ENCODE measurements around the gene BNIPL. TPM values are rescaled to one million over a fixed set of nuclear protein-coding genes. Genes with fewer than 3 reads are reported as not detected.

BNIPL gene
- total and polyA plus RNA-seq, 2 of the 13 experiments (the other 11 are each of a cell fraction or from before 2014, with no cell fraction given) = 0.40 to 1.1 TPM

DNA sequence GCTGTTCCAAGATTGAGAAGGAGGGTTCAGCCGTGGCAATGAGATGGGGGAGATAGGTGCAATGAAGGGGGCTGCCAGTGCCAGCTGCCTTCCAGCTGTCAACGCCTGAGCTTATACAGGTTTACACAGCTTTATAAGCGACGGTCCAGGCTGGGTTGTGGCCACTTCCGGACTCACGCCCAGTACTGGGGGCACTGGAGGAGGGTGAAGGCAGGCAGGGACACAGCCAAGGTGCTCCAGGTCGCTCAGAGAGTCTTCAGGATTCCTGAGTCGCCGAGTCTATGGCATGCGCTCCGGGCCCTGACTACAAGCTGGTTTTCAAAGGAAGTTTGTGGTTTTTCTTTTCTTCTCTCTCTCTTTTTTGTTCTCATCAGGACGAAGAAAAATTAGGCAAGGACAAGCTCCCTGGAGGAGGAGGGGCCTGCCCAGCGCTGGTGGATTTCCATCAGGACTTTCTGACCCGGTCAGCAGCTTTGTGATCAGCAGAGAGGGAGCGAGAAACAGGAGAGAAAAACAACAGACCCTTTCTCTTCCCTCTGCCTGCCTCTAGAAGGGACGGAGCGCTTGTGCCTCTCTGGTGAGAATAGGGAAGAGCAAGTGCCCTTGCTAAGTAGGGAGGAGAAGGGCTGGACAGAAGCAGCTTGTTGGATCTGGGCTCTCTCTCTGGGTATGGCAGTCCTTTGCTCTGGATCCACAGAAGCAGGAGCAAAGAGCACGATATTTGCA, 29.9 kb upstream of the BNIPL start, which contains the start of gene MINDY1 (continued):
- TF ChIP-seq, protein P1, sequence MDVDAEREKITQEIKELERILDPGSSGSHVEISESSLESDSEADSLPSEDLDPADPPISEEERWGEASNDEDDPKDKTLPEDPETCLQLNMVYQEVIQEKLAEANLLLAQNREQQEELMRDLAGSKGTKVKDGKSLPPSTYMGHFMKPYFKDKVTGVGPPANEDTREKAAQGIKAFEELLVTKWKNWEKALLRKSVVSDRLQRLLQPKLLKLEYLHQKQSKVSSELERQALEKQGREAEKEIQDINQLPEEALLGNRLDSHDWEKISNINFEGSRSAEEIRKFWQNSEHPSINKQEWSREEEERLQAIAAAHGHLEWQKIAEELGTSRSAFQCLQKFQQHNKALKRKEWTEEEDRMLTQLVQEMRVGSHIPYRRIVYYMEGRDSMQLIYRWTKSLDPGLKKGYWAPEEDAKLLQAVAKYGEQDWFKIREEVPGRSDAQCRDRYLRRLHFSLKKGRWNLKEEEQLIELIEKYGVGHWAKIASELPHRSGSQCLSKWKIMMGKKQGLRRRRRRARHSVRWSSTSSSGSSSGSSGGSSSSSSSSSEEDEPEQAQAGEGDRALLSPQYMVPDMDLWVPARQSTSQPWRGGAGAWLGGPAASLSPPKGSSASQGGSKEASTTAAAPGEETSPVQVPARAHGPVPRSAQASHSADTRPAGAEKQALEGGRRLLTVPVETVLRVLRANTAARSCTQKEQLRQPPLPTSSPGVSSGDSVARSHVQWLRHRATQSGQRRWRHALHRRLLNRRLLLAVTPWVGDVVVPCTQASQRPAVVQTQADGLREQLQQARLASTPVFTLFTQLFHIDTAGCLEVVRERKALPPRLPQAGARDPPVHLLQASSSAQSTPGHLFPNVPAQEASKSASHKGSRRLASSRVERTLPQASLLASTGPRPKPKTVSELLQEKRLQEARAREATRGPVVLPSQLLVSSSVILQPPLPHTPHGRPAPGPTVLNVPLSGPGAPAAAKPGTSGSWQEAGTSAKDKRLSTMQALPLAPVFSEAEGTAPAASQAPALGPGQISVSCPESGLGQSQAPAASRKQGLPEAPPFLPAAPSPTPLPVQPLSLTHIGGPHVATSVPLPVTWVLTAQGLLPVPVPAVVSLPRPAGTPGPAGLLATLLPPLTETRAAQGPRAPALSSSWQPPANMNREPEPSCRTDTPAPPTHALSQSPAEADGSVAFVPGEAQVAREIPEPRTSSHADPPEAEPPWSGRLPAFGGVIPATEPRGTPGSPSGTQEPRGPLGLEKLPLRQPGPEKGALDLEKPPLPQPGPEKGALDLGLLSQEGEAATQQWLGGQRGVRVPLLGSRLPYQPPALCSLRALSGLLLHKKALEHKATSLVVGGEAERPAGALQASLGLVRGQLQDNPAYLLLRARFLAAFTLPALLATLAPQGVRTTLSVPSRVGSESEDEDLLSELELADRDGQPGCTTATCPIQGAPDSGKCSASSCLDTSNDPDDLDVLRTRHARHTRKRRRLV (CRISPR knock-in tag; IDR thresholded peaks at IDR 0.05) = no peak
- TF ChIP-seq PCBP1 (IDR thresholded peaks at IDR 0.05; ENCODE audit: borderline replicate concordance, low read depth, low read length) (no peak), ZNF792 (CRISPR knock-in tag; IDR thresholded peaks at IDR 0.05) (no peak), TEAD3 (CRISPR knock-in tag; optimal IDR thresholded peaks at IDR 0.05; ENCODE audit: borderline replicate concordance) (peak; percentile 15), THAP11 (CRISPR knock-in tag; IDR thresholded peaks at IDR 0.05) (peak; percentile 75), ZIK1 (CRISPR knock-in tag; IDR thresholded peaks at IDR 0.05; ENCODE audit: borderline replicate concordance, low read depth) (no peak), ZKSCAN5 (CRISPR knock-in tag; IDR thresholded peaks at IDR 0.05) (no peak), BRCA1 (CRISPR knock-in tag; IDR thresholded peaks at IDR 0.05) (no peak), ZNF761 (CRISPR knock-in tag; conservative IDR thresholded peaks at IDR 0.05) (no peak), TAF15 (IDR thresholded peaks at IDR 0.05; ENCODE audit: low read depth, low read length, poor library complexity, severe bottlenecking) (no peak), ZNF670 (CRISPR knock-in tag; IDR thresholded peaks at IDR 0.05; ENCODE audit: borderline replicate concordance) (no peak), ZNF788 (CRISPR knock-in tag; IDR thresholded peaks at IDR 0.05; ENCODE audit: borderline replicate concordance) (peak; percentile 49; the same call in 1 of the 2 replicates), ETV5 (CRISPR knock-in tag; IDR thresholded peaks at IDR 0.05; ENCODE audit: borderline replicate concordance) (peak; percentile 46; the same call in 1 of the 2 replicates), ERF (CRISPR knock-in tag; IDR thresholded peaks at IDR 0.05) (0 out of 2 replicates have a peak, but pooled peaks have one; percentile 56), ZNF20 (CRISPR knock-in tag; IDR thresholded peaks at IDR 0.05) (no peak), CHD4 (IDR thresholded peaks at IDR 0.05; ENCODE audit: borderline replicate concordance, low read length) (no peak), JUND (CRISPR knock-in tag; IDR thresholded peaks at IDR 0.05) (no peak), SOX5 (CRISPR knock-in tag; IDR thresholded peaks at IDR 0.05; ENCODE audit: borderline replicate concordance) (0 out of 2 replicates have a peak, but pooled peaks have one; percentile 48), TOPORS (CRISPR knock-in tag; IDR thresholded peaks at IDR 0.05) (no peak), ZNF558 (CRISPR knock-in tag; IDR thresholded peaks at IDR 0.05; ENCODE audit: borderline replicate concordance) (no peak), PRPF4 (IDR thresholded peaks at IDR 0.05; ENCODE audit: low read depth, low read length, poor library complexity, severe bottlenecking) (no peak), ZNF468 (CRISPR knock-in tag; IDR thresholded peaks at IDR 0.05) (no peak), NR2F2 (IDR thresholded peaks at IDR 0.05; ENCODE audit: borderline replicate concordance, low read depth) (no peak), PAX8 (CRISPR knock-in tag; IDR thresholded peaks at IDR 0.05; ENCODE audit: borderline replicate concordance) (no peak), RBFOX2 (IDR thresholded peaks at IDR 0.05; ENCODE audit: low read depth, low read length) (0 out of 2 replicates have a peak, but pooled peaks have one; percentile 17)
- TF ChIP-seq, protein P2, sequence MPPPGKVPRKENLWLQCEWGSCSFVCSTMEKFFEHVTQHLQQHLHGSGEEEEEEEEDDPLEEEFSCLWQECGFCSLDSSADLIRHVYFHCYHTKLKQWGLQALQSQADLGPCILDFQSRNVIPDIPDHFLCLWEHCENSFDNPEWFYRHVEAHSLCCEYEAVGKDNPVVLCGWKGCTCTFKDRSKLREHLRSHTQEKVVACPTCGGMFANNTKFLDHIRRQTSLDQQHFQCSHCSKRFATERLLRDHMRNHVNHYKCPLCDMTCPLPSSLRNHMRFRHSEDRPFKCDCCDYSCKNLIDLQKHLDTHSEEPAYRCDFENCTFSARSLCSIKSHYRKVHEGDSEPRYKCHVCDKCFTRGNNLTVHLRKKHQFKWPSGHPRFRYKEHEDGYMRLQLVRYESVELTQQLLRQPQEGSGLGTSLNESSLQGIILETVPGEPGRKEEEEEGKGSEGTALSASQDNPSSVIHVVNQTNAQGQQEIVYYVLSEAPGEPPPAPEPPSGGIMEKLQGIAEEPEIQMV (CRISPR knock-in tag; IDR thresholded peaks at IDR 0.05; ENCODE audit: low read depth) = no peak
